ENCODE measurements around the gene SREBF1. TPM values are rescaled to one million over a fixed set of nuclear protein-coding genes. Genes with fewer than 3 reads are reported as not detected.
A peak's percentile ranks its signal among the peaks of the same experiment; 100 is the strongest.

SREBF1 gene
- total and polyA plus RNA-seq, 12 donors: 9.0 to 61.2 (median 20.1) TPM

GRCh38 chr17:17832032-17832363 lies 4.8 kb downstream of the SREBF1 start:
- no peak for TF ChIP-seq CTCF (IDR thresholded peaks at IDR 0.05)

GRCh38 chr17:17831208-17832031 lies 5.4 kb downstream of the SREBF1 start:
- H3K36me3 ChIP-seq: peaks cover 0 to 30% (median 0%) of the 10 kb centered on the region in 9 donors
- intact Hi-C loops (cut with DNase I): no loop called here
- H3K27ac ChIP-seq: peak overlapping the region in 6 of 10 donors; percentile 17 to 74 (median 48)
- peak in 5 of 8 donors; percentile 19 to 45 (median 30) for ATAC-seq
- H3K4me1 ChIP-seq: peaks cover 19 to 68% (median 38%) of the 10 kb centered on the region in 9 donors
- no peaks in the 10 kb centered on the region for H3K9me3 ChIP-seq
- no peak for TF ChIP-seq CTCF (IDR thresholded peaks at IDR 0.05)
- H3K4me3 ChIP-seq: no peak overlapping the region
- no peaks in the 10 kb centered on the region for H3K27me3 ChIP-seq
- 40 to 57% methylated on average over 12 of the region's 12 CpGs for whole genome bisulfite sequencing, 2 donors
- DNase-seq: no peak

More at GRCh38 chr17:17832032-17832363, 4.8 kb downstream of the SREBF1 start:
- H3K27me3 ChIP-seq: no peaks in the 10 kb centered on the region
- H3K27ac ChIP-seq: peak overlapping the region in 6 of 10 donors; percentile 17 to 74 (median 48)
- no peak overlapping the region for H3K4me3 ChIP-seq
- intact Hi-C loops (cut with DNase I): no loop called here
- DNase-seq (no peak), ATAC-seq (no peak)
- peaks cover 0 to 28% (median 0%) of the 10 kb centered on the region in 9 donors for H3K36me3 ChIP-seq
- H3K4me1 ChIP-seq: peaks cover 20 to 70% (median 42%) of the 10 kb centered on the region in 9 donors
- no peaks in the 10 kb centered on the region for H3K9me3 ChIP-seq
- WGBS, 2 donors: 91 to 93% methylated on average over 2 of the region's 2 CpGs

- intact Hi-C loops (cut with DNase I): no loop called here
- ATAC-seq: peak in 3 of 8 donors; percentile 1 to 9 (median 5)
- H3K27ac ChIP-seq: peak overlapping the region in 4 of 10 donors; percentile 17 to 74 (median 64)
- no peak for TF ChIP-seq CTCF (IDR thresholded peaks at IDR 0.05)
- H3K27me3 ChIP-seq: no peaks in the 10 kb centered on the region
- WGBS, 2 donors: 31 to 45% methylated on average over 6 of the region's 6 CpGs
- H3K36me3 ChIP-seq: peaks cover 0 to 30% (median 0%) of the 10 kb centered on the region in 9 donors
- DNase-seq: no peak
- H3K4me3 ChIP-seq: no peak overlapping the region
- H3K4me1 ChIP-seq: peaks cover 18 to 72% (median 42%) of the 10 kb centered on the region in 9 donors
- no peaks in the 10 kb centered on the region for H3K9me3 ChIP-seq
Observed at GRCh38 chr17:17830740-17831207, 6.0 kb downstream of the SREBF1 start.

GRCh38 chr17:17830269-17830567 lies 6.6 kb downstream of the SREBF1 start:
- WGBS, 2 donors: 87 to 94% methylated on average over 2 of the region's 2 CpGs
- Histone ChIP-seq H3K27ac (peak overlapping the region in 2 of 10 donors; percentile 68 to 74), H3K9me3 (no peaks in the 10 kb centered on the region), H3K36me3 (peaks cover 0 to 30% (median 0%) of the 10 kb centered on the region in 9 donors), H3K4me1 (peaks cover 18 to 72% (median 42%) of the 10 kb centered on the region in 9 donors), H3K27me3 (no peaks in the 10 kb centered on the region), H3K4me3 (no peak overlapping the region)
- intact Hi-C loops (cut with DNase I): no loop called here
- DNase-seq (no peak), ATAC-seq (no peak)
- no peak for TF ChIP-seq CTCF (IDR thresholded peaks at IDR 0.05)

Measured in heart right ventricle (tissue), 16 donors.